ENCODE results near the gene JAKMIP1. TPM values are rescaled to one million over a fixed set of nuclear protein-coding genes. Genes with fewer than 3 reads are reported as not detected.

Gene JAKMIP1
- total RNA-seq, 1 experiment from 2014 or later = not detected

DNA sequence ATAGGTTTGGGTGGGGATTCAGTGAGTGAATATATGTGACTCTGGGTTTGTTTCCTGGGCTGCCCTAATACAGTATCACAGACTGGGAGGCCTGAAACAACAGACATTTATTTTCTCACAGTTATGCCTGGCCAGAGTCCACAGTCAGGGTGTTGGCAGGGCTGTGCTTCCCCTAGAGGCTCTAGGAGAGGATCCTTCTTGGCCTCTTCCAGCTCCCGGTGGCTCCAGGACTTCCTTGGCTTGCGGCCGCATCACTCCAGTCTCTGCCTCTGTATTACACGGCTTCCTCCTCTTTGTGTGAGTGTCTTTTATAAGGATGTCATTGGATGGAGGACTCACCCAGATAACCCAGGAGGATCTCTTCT is 5.2 kb upstream of the JAKMIP1 start:
- POLR2A ChIA-PET = no interaction called here
- Histone ChIP-seq H3K79me2 (ENCODE audit: insufficient read depth, low read length) (no peaks in the 10 kb centered on the region), H3K4me2 (ENCODE audit: low read length) (no peak overlapping the region), H3K4me3 (replicated peaks in 1 of 2; ENCODE audit: low read depth in 1 of 2, low read length in 2 of 2) (no peak overlapping the region), H3K9me3 (ENCODE audit: control insufficient read depth in 1 of 2, insufficient read depth in 1 of 2, low read depth in 1 of 2, low read length in 2 of 2) (no peaks in the 10 kb centered on the region), H3K9me2 (ENCODE audit: insufficient read depth) (no peaks in the 10 kb centered on the region), H3K9ac (ENCODE audit: low read length) (no peak overlapping the region), H3K36me3 (ENCODE audit: control insufficient read depth in 1 of 2, insufficient read depth in 2 of 2, low read length in 2 of 2) (no peaks in the 10 kb centered on the region), H2AFZ (ENCODE audit: low read depth, low read length, poor library complexity, severe bottlenecking) (no peak overlapping the region), H3K27me3 (ENCODE audit: insufficient read depth, low read length) (peaks cover 10% of the 10 kb centered on the region; the same call in 1 of the 2 replicates), H3K27ac (ENCODE audit: low read depth, low read length) (no peak overlapping the region), H4K20me1 (ENCODE audit: insufficient read depth) (no peaks in the 10 kb centered on the region), H3K4me1 (ENCODE audit: control insufficient read depth in 1 of 2, insufficient read depth in 2 of 2, low read length in 2 of 2) (no peaks in the 10 kb centered on the region)
- DNase-seq (ENCODE audit: low read depth, low spot score) (no peak), ATAC-seq (no peak)
- no TSS peak for BruUV-seq (replicated peaks)
- CTCF ChIA-PET = no interaction called here
- TF ChIP-seq, protein P1, sequence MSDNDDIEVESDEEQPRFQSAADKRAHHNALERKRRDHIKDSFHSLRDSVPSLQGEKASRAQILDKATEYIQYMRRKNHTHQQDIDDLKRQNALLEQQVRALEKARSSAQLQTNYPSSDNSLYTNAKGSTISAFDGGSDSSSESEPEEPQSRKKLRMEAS (IDR thresholded peaks at IDR 0.05) = no peak
- no peak for TF ChIP-seq TCF7L2 (IDR thresholded peaks at IDR 0.05; ENCODE audit: borderline replicate concordance, extremely low read depth, insufficient read depth, insufficient read length)
- TF ChIP-seq RAD21 (IDR thresholded peaks at IDR 0.05; ENCODE audit: low read depth) = no peak
- no peak for TF ChIP-seq POLR2A (IDR thresholded peaks at IDR 0.05; ENCODE audit: borderline replicate concordance, extremely low read depth, insufficient read depth, insufficient read length)
- no peak for TF ChIP-seq EZH2phosphoT487 (IDR thresholded peaks at IDR 0.05; ENCODE audit: borderline replicate concordance)
- TF ChIP-seq, protein P2, sequence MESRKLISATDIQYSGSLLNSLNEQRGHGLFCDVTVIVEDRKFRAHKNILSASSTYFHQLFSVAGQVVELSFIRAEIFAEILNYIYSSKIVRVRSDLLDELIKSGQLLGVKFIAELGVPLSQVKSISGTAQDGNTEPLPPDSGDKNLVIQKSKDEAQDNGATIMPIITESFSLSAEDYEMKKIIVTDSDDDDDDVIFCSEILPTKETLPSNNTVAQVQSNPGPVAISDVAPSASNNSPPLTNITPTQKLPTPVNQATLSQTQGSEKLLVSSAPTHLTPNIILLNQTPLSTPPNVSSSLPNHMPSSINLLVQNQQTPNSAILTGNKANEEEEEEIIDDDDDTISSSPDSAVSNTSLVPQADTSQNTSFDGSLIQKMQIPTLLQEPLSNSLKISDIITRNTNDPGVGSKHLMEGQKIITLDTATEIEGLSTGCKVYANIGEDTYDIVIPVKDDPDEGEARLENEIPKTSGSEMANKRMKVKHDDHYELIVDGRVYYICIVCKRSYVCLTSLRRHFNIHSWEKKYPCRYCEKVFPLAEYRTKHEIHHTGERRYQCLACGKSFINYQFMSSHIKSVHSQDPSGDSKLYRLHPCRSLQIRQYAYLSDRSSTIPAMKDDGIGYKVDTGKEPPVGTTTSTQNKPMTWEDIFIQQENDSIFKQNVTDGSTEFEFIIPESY (IDR thresholded peaks at IDR 0.05; ENCODE audit: extremely low read depth, insufficient replicate concordance, low read length) = no peak
- TF ChIP-seq, protein P3, sequence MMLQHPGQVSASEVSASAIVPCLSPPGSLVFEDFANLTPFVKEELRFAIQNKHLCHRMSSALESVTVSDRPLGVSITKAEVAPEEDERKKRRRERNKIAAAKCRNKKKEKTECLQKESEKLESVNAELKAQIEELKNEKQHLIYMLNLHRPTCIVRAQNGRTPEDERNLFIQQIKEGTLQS (IDR thresholded peaks at IDR 0.05) = no peak
- TF ChIP-seq EZH2 (IDR thresholded peaks at IDR 0.05) = no peak
- no peak for TF ChIP-seq ZFX (IDR thresholded peaks at IDR 0.05)
- no peak for TF ChIP-seq POLR2AphosphoS5 (IDR thresholded peaks at IDR 0.05; ENCODE audit: low read depth, low read length)
- no peak for TF ChIP-seq SIN3A (IDR thresholded peaks at IDR 0.05; ENCODE audit: low read depth)
- TF ChIP-seq ZNF274 (IDR thresholded peaks at IDR 0.05; ENCODE audit: low read depth, low read length) = no peak
- TF ChIP-seq SP1 (IDR thresholded peaks at IDR 0.05; ENCODE audit: low read depth) = no peak
- no peak for TF ChIP-seq CBX3 (IDR thresholded peaks at IDR 0.05; ENCODE audit: low read depth)
- no peak for TF ChIP-seq ELF1 (IDR thresholded peaks at IDR 0.05; ENCODE audit: borderline replicate concordance, low read depth)
- TF ChIP-seq CEBPB (IDR thresholded peaks at IDR 0.05; ENCODE audit: low read depth) = no peak
- TF ChIP-seq, protein P4, sequence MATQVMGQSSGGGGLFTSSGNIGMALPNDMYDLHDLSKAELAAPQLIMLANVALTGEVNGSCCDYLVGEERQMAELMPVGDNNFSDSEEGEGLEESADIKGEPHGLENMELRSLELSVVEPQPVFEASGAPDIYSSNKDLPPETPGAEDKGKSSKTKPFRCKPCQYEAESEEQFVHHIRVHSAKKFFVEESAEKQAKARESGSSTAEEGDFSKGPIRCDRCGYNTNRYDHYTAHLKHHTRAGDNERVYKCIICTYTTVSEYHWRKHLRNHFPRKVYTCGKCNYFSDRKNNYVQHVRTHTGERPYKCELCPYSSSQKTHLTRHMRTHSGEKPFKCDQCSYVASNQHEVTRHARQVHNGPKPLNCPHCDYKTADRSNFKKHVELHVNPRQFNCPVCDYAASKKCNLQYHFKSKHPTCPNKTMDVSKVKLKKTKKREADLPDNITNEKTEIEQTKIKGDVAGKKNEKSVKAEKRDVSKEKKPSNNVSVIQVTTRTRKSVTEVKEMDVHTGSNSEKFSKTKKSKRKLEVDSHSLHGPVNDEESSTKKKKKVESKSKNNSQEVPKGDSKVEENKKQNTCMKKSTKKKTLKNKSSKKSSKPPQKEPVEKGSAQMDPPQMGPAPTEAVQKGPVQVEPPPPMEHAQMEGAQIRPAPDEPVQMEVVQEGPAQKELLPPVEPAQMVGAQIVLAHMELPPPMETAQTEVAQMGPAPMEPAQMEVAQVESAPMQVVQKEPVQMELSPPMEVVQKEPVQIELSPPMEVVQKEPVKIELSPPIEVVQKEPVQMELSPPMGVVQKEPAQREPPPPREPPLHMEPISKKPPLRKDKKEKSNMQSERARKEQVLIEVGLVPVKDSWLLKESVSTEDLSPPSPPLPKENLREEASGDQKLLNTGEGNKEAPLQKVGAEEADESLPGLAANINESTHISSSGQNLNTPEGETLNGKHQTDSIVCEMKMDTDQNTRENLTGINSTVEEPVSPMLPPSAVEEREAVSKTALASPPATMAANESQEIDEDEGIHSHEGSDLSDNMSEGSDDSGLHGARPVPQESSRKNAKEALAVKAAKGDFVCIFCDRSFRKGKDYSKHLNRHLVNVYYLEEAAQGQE (IDR thresholded peaks at IDR 0.05; ENCODE audit: low read depth) = no peak
- no peak for TF ChIP-seq SRF (IDR thresholded peaks at IDR 0.05; ENCODE audit: low read depth)
- no peak for TF ChIP-seq EGR1 (IDR thresholded peaks at IDR 0.05; ENCODE audit: low read depth)
- intact Hi-C loops (cut with micrococcal nuclease) = no loop called here
- RAD21 ChIA-PET (ENCODE audit: low non-redundant PET in 1 of 2, low total read pairs in 2 of 2, uncharacterized antibody in 2 of 2, unreplicated experiment in 2 of 2) = no interaction called here
